ENCODE results near the gene HS3ST5.

The HS3ST5 gene

DNA sequence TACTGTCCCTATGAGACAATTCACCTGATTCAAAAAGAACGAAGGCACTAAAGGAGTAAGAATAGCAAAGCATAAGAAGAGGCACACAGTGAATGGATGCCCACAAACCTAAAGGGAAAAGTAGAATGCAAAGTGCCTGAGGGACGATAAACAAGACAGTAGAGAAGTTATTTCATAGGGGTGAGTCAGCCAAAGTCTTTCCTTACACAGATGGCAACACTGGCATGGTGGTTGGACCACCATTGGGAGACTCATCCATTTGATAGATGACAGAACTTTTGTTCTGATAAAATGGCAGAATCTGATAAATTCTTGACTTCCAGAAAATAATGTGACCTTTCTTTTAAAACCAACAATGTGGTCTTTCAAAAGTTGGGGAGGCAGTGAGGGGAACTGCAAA lies 223.8 kb downstream of the HS3ST5 start:
- TF ChIP-seq, protein P1, sequence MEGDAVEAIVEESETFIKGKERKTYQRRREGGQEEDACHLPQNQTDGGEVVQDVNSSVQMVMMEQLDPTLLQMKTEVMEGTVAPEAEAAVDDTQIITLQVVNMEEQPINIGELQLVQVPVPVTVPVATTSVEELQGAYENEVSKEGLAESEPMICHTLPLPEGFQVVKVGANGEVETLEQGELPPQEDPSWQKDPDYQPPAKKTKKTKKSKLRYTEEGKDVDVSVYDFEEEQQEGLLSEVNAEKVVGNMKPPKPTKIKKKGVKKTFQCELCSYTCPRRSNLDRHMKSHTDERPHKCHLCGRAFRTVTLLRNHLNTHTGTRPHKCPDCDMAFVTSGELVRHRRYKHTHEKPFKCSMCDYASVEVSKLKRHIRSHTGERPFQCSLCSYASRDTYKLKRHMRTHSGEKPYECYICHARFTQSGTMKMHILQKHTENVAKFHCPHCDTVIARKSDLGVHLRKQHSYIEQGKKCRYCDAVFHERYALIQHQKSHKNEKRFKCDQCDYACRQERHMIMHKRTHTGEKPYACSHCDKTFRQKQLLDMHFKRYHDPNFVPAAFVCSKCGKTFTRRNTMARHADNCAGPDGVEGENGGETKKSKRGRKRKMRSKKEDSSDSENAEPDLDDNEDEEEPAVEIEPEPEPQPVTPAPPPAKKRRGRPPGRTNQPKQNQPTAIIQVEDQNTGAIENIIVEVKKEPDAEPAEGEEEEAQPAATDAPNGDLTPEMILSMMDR (IDR thresholded peaks at IDR 0.05; ENCODE audit: low read depth, low read length): no peak
- no peak for DNase-seq (ENCODE audit: extremely low read depth, low read depth)

DNA sequence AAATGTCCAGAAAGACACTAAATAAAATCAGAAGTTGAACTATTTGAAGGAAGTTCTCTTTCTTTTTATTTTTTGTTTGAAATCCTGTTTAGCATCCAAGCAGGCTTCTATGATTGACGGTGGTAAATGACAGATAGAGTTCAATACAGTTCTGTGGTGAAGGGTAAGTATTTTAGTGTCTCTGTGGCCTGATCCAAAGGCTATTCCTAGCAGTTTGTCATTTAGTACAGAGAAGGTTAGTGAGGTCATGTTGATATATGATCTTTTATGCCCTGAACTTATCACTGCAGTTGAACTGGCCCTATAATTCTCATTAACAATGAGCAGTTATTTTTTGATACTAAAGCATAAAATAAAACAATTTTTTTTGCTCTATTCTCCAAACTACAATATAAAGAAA lies 227.2 kb downstream of the HS3ST5 start:
- TF ChIP-seq, protein P1 (IDR thresholded peaks at IDR 0.05; ENCODE audit: low read depth, low read length): no peak
- no peak for DNase-seq (ENCODE audit: extremely low read depth, low read depth)

DNA sequence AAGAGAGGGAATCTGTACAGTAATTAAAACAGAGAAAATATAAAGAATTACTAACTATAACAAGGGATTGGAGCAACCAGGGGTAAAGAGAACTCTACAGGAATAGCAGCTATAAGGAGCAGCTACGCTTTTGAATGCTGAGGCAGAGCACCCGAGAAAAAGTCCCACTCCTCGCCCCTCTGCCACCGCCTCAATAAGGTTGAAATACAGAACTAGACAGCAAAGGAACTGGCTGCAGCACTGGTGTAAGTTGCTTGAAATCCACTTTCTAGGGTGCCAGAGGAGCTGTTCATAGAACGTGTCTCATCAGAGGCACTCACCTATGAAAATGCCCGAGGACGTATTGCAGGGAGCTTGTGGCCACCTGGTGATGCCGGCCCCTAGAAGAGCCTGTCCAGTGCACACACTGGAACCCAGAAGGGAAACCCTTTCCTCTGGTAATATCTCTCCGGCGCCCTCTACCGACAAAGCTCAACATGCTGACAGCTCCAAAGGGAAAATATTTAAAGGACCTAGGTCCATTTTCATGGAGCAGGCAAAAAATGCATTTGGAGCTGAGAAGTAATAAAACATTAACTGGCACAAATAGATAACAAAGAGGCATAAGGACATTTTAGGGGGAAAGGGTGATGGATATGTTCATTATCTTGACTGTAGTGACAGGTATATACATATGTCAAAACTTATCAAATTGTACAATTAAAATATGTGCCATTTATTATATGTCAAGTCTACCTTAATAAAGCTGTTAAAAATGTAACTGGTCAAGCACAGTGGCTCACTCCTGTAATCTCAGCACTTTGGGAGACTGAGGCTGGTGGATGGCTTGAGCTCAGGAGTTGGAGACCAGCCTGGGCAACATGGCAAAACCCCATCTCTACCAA lies 234.5 kb downstream of the HS3ST5 start:
- TF ChIP-seq, protein P1 (IDR thresholded peaks at IDR 0.05; ENCODE audit: low read depth, low read length): peak; percentile 88
- DNase-seq (ENCODE audit: extremely low read depth, low read depth): peak; percentile 45

DNA sequence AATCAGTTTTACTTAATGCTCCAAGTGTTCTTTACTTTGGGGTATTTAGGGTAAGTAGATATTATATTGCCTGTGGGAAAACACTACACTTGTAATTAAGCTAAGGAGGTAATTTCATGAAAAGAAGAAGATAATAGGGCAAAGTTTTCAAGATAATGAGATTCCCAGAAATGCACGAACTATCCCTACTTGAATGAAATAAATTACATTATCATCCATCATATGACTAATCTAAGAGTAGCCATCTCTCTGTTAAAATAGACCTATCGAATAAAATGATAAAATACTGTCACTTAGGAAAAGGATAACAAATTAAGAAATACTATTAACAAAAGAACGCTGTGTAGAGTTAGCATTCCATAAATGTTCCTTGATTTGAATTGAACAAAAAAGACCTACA lies 236.8 kb downstream of the HS3ST5 start:
- TF ChIP-seq, protein P1 (IDR thresholded peaks at IDR 0.05; ENCODE audit: low read depth, low read length): no peak
- DNase-seq (ENCODE audit: extremely low read depth, low read depth): no peak

DNA sequence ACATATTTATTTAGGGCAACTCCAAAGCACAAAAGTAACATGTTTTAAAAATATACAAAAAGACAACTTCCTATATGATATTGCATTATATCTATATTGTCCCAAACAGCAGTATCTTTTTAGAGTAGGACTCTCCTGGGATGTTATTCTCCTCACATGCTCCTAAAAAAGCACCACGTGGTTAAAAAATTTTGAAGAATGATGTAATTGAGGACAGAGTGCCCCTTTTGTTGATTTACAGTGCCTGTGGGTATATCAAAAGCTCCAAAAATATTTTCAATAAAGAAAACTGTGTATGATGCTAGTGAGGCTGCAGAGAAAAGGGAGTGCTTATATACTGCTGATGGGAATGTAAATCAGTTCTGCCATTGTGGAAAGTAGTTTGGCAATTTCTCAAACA lies 241.6 kb downstream of the HS3ST5 start:
- TF ChIP-seq, protein P1 (IDR thresholded peaks at IDR 0.05; ENCODE audit: low read depth, low read length): no peak

DNA sequence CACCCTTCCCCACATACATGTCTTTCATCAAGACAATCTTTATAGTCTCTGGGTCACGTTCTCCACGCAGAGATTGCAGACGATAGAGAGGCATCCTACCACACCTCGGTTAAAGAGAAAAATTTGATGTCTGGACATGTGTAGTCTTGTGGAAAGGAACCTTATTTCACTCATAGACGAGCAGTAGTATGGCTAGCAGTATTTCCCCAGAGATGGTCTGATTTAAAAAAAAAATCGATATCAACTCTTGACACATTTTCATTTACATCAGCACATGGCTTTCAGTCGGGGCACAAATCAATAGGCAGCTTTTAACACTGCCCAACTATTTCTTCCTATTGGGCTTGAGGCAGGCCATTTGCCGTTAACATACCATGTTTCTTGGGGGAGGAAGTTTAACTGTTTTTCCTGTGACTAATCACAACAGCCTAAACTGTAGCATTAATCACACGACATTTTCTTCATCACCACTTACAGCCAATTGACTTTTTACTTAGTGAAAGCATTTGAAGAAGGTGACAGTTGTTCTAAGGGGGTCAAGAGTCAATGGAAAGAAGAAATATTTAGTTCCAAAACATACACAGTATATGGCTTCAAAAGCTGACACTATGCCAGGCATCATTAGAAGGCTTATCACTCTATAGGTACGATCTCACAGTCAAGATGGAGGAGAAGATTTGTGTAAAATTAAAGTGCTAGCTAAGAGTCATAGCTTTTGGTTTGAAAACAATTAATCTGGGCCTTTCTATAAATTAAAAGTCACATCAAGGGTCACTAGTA lies 242.4 kb downstream of the HS3ST5 start:
- TF ChIP-seq, protein P1 (IDR thresholded peaks at IDR 0.05; ENCODE audit: low read depth, low read length): no peak
- DNase-seq (ENCODE audit: extremely low read depth, low read depth): no peak

More for the DNA sequence above, 241.6 kb downstream of the HS3ST5 start:
- DNase-seq (ENCODE audit: extremely low read depth, low read depth): no peak

Data from AG09319 (cell line).